Uterus (tissue), 2 donors: ENCODE results near the gene L3MBTL3.

Experiments used
- POLR2A ChIP-seq, 2 donors: fragments of 450-650 bp; IDR thresholded peaks; one replicate each; pipeline ENCODE4 v1.6.1; 2016; ENCODE audit warnings: antibody characterized with exemption in 2 of 2, mild to moderate bottlenecking in 1 of 2, moderate library complexity in 1 of 2
- TF ChIP-seq, protein P1 (sequence below), 4 experiments: fragments of 200-600 bp in 2 of 4; fragments of 450-650 bp in 2 of 4; sonication (generic) in 2 of 4; IDR thresholded peaks; one replicate each; pipeline ENCODE4 v1.5.1; 2016 to 2019; ENCODE audit warnings: antibody characterized with exemption in 4 of 4, mild to moderate bottlenecking in 2 of 4, moderate library complexity in 1 of 4

DNA sequence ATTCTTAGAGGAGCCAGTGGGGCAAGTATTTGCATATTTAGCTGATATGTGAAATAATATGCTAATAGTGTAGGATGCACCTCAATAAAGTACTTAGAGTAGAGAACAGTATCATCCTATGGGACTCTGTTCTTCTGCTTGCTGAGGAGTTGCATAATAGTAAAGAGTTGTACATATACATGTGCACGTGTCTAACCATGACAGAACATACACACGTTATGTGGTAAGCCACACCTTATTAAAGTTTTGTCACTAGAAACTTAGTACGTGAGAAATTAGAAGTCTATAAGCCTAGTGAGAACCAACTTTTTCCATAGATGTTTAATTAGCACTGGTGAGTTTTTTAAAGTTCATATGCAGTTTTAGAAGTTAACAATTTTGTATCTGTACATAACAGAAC is 80.7 kb downstream of the L3MBTL3 start:
- TF ChIP-seq, protein P1, sequence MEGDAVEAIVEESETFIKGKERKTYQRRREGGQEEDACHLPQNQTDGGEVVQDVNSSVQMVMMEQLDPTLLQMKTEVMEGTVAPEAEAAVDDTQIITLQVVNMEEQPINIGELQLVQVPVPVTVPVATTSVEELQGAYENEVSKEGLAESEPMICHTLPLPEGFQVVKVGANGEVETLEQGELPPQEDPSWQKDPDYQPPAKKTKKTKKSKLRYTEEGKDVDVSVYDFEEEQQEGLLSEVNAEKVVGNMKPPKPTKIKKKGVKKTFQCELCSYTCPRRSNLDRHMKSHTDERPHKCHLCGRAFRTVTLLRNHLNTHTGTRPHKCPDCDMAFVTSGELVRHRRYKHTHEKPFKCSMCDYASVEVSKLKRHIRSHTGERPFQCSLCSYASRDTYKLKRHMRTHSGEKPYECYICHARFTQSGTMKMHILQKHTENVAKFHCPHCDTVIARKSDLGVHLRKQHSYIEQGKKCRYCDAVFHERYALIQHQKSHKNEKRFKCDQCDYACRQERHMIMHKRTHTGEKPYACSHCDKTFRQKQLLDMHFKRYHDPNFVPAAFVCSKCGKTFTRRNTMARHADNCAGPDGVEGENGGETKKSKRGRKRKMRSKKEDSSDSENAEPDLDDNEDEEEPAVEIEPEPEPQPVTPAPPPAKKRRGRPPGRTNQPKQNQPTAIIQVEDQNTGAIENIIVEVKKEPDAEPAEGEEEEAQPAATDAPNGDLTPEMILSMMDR (IDR thresholded peaks at IDR 0.05): no peak
- TF ChIP-seq POLR2A (IDR thresholded peaks at IDR 0.05): no peak
